ENCODE measurements around the gene ENAH.
A peak's percentile ranks its signal among the peaks of the same experiment; 100 is the strongest.

ENAH gene

DNA sequence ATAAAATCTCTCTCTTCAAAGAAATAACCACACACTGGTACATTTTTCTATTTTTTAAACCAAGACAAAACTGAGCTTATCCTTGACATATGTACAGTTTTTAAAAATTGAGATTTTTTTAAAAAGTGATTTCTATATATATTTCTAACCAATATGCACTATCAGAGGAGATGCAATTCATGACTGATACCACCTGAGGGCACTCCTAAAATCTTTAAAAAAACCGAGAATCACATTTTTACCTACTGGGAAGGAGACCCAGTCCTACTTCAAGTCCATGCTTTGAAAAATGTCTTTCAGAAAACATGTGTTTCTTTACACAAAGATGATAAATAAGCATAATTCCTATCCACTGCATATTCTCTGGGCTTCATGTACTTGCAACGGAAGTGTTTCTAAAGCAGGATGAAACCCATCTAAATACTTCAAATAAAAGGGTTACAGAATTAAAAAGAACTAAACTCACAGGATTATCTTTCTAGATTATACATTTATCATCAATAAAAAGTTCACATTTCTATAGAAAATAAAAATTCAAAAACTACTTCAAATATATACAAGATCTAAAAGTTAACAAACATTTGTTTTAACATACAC is 98.6 kb downstream of the ENAH start:
- DNase-seq, result peak; percentile 21

DNA sequence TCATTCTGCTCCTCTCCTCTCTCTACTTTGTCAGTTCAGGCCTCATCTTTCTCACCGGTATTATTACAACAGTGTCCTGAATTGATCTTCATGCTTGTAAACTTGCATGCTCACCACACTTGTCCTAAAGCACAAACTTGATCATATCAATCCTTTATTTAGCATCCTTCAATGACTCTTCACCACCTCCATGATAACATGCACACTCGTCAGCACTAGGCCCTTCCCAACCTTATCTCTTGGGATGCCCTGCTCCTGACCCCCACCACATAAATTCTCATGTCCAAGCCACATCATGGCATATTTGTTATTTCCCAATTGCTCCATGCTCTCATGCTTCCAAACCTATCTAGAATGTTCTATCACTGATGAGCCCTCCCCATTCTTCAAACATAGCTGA is 103.1 kb downstream of the ENAH start:
- no peak for DNase-seq

GRCh38 chr1:225548140-225548857 is 104.6 kb downstream of the ENAH start:
- DNase-seq, result no peak

DNA sequence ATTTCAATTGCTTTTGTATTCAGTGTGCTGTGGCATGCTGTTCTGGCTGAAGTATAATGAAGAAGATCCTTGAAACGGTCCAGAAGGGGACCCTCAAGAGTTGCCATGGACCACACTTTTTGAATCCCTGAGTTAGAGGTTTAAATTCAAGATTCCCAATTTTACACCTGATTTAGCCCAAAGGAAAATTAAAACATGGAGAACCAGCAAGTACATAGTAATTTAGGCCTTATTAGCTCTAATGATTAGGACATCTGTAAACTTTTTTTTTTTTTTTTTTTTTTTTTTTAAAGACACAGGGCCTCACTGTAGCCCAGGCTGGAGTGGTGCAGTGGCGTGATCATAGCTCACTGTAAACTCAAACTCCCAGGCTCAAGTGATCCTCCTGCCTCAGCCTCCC is 107.3 kb downstream of the ENAH start:
- no peak for DNase-seq

- DNase-seq, result no peak
These were observed 108.0 kb downstream of the ENAH start for GRCh38 chr1:225544924-225545323.

DNA sequence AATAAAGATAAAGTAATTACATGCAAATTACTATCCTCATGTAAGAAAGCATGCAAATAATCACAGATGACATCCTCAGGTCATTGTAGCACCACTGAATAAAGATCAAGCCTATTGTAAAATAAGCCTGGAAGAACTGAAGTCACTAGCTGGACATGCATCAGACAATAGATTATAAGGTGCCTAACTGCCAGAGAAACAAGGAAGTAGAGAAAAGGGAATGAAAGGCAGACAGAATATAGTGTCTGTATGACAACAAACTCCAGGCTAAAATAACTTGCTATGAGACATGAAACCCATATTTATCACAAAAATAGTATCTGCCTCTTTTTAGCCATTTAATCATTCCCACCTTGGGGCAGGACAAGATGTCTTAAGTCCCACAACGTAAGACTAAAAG is 108.7 kb downstream of the ENAH start:
- DNase-seq, result no peak

- no peak for DNase-seq
These were observed 109.6 kb downstream of the ENAH start for GRCh38 chr1:225543350-225543749.

DNA sequence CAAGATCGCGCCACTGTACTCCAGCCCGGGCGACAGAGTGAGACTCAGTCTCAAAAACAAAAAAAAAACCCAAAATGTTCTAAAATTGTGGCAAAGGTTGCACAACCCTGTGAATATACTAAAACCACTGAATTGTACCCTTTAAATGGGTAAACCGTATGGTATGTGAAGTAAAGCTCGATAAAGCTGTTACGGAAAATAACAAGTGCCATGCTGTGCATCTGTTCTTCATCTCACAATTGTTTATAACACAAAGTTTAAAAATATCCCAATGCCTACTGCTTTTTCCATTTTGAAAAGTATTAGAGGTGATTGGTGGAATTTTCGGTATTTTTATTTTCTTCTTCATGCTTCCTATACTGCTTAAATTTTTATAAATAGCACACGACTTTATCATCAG is 111.5 kb downstream of the ENAH start:
- no peak for DNase-seq

DNA sequence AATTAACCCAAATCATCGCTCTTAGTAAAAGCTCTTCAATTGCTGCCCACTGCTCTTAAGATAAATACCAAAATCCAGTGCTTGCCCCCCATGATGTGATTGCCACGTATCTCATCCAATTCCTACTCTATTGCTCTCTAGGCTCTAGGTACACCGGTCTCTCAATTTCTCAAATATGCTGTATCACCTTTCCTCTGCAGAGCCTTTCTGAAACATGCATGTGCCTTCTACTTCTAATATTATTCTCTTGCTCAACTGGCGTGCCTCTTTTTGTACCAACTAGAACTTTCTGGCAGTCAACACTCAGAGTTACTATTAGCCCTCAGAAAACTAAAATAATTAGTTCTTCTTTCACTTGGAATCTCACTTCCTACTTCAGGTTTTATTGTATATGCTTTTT is 113.3 kb downstream of the ENAH start:
- DNase-seq, result no peak

- DNase-seq, result no peak
These were observed 113.9 kb downstream of the ENAH start for GRCh38 chr1:225539069-225539468.

DNA sequence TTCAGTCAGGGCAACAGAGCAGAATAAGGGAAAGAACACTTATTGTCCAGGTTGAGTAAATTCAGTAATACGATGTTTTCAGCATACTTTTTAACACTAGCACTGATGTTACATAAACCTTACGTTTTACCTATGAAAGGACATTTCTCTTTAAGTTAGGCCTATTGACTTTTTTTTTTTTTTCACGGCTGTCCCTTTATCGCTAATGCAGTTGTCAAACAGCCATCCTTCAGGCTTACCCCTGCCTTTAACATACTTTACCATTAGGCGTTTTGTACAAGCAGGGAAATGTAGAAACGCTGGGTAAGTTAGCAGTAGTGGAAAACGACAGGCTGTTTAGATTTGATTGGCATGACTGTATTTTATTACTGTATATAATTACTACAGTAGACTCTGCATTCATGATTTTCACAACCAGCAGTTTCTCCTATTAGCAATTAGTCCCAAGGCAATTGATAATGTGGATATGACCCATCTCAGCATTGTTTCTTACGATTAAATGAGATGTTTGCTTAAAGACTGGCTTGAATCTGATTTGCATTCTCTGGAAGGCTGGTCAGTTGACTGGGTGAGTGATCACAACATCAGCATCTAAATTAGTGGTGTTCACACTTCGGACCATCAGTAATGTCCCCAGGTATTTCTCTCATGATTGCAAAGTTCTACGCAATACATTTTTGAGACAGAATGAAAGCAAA is 115.2 kb downstream of the ENAH start:
- no peak for DNase-seq

- DNase-seq, result no peak
These were observed 117.6 kb downstream of the ENAH start for GRCh38 chr1:225535280-225535679.

- DNase-seq, result no peak
These were observed 118.2 kb downstream of the ENAH start for GRCh38 chr1:225534772-225535171.

DNA sequence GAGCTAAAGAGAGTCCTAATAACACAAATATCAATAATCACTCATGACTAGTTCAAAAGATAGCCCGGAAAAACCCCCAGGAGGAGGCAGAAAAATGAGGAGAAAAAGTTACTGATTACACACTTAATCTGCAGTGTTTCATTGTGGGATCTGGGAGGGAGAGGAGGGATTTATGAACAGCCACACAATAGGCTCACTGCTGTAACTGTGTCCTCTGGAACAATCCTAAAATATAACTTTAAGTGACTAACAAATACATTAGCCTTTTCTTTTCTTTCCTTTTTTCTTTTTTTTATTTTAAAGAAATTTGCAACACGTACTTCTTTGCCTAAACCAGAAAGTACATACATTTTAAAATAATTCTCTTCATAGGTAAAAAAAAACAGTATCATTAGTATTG is 118.8 kb downstream of the ENAH start:
- no peak for DNase-seq

GRCh38 chr1:225533238-225533637 is 119.7 kb downstream of the ENAH start:
- DNase-seq, result no peak

DNA sequence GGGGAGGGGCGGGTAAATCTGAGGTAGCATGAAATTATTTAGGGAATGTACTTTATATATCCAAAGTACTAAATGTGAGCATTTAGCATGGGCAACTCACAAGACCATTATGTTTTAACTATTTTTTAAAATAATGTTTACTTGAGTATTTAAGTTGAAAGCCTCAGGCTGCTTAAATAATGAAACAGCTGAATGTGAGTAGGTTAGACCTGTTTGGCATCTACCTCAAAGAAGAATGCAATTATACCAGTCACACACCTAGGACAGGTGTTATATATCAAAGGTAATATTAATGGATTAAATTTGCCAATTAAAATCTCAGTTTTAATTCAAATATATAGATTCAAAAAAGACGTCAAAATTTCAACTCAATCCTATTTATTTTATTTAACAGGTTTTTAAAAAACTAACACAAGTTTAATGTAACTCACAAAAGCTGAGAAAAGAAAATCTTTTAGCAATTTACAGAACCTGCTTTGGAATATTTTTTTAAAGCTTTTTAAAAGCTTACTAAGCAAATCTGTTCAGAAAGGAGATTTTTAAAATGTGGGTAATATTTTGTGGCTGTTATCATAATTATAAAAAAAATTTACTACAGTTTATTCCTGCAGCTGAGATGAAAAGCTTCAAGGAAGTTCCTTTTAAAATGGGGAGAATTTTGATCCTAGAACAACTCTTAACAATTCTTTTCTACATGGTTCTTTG is 120.5 kb downstream of the ENAH start:
- no peak for DNase-seq

GRCh38 chr1:225529726-225530125 is 123.2 kb downstream of the ENAH start:
- DNase-seq, result no peak

GRCh38 chr1:225527575-225527974 is 125.3 kb downstream of the ENAH start:
- no peak for DNase-seq

GRCh38 chr1:225526878-225527277 is 126.0 kb downstream of the ENAH start:
- no peak for DNase-seq

DNA sequence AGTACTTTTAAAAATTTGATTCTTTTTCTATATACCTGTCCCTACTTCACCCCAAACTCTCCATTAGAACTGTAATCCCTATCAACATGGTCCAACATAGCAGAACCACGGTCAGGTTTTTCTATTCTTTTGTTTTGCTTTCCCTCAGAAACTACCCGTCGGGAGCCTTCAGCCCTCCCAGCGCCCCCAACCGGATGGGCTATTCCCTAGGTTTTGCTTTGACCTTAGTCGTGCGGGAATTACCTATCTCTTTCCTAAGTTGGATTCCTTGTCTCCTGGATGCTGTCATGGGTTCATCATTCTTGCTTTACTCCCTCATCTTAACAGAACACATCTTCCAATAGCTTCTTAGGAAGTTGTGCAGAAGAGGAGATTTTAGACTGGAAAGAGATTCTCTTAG is 127.5 kb downstream of the ENAH start:
- DNase-seq, result no peak

DNA sequence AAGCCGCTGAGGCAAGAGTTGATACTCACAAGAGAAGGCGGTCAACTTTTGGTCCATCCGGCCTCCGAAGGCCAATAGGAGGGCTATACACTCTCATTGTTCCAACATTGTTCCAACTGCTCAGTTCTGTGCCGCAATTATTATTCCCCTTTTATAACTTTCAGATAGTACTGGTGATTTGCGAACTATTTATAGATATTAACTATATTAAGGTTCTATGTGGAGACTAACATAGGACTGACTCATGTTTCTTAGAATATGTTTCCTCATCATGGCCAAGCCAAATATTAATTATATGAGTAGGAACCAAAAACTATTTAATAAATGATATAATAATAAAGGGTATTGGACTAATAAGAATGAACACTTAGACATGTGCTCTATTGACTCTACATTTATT is 128.4 kb downstream of the ENAH start:
- no peak for DNase-seq

- DNase-seq, result no peak
These were observed 129.5 kb downstream of the ENAH start for GRCh38 chr1:225523263-225523950.

- no peak for DNase-seq
These were observed 130.2 kb downstream of the ENAH start for GRCh38 chr1:225522588-225523262.

Measured in NCI-H2171 treated with DMSO at 0.1 percent for 48 hours (cell line).